Measurements from ENCODE around the gene SSC4D. TPM values are rescaled to one million over a fixed set of nuclear protein-coding genes. Genes with fewer than 3 reads are reported as not detected.

The SSC4D gene
- total and polyA plus RNA-seq, 2 experiments from 2014 or later = 4.9 to 11.4 TPM

- DNase-seq (ENCODE audit: low spot score) = no peak
- peaks cover 8% of the 10 kb centered on the region; the same call in 1 of the 2 replicates for H3K4me1 ChIP-seq (ENCODE audit: insufficient read depth)
- no peaks in the 10 kb centered on the region for H3K27me3 ChIP-seq (ENCODE audit: insufficient read depth)
- H3K4me3 ChIP-seq = no peak overlapping the region
- peaks cover 96% of the 10 kb centered on the region for H3K36me3 Mint-ChIP-seq (ENCODE audit: low read depth)
- peaks cover 91% of the 10 kb centered on the region for H4K20me1 ChIP-seq (replicated peaks; ENCODE audit: insufficient read depth)
- TF ChIP-seq EZH2 (IDR thresholded peaks at IDR 0.05; ENCODE audit: low read depth, unreplicated experiment) (no peak), ZNF114 (CRISPR knock-in tag; IDR thresholded peaks at IDR 0.05) (no peak), REST (IDR thresholded peaks at IDR 0.05; ENCODE audit: unreplicated experiment) (no peak), ZNF462 (CRISPR knock-in tag; IDR thresholded peaks at IDR 0.05) (no peak), NANOG (IDR thresholded peaks at IDR 0.05; ENCODE audit: borderline replicate concordance) (no peak), ZNF331 (CRISPR knock-in tag; IDR thresholded peaks at IDR 0.05; ENCODE audit: low read depth) (no peak), CTCF (conservative IDR thresholded peaks at IDR 0.05; ENCODE audit: low read depth in 2 of 2) (no peak), JUNB (IDR thresholded peaks at IDR 0.05; ENCODE audit: unreplicated experiment) (no peak), POLR2AphosphoS5 (IDR thresholded peaks at IDR 0.05; ENCODE audit: low read depth) (no peak; the same call in 1 of the 2 replicates), CREB1 (CRISPR knock-in tag; IDR thresholded peaks at IDR 0.05; ENCODE audit: low read depth) (no peak), EZH2phosphoT487 (IDR thresholded peaks at IDR 0.05; ENCODE audit: unreplicated experiment) (no peak), ETS1 (IDR thresholded peaks at IDR 0.05) (no peak), STAT1 (IDR thresholded peaks at IDR 0.05; ENCODE audit: unreplicated experiment) (no peak)
- H3K27me3 Mint-ChIP-seq (ENCODE audit: insufficient read depth, low read depth, poor library complexity) = peaks cover 17% of the 10 kb centered on the region
- peaks cover 100% of the 10 kb centered on the region for H3K79me2 ChIP-seq (replicated peaks; ENCODE audit: insufficient read depth)
- H3F3A ChIP-seq (replicated peaks; ENCODE audit: low read depth) = peaks cover 42% of the 10 kb centered on the region
- H2AFZ ChIP-seq = no peak overlapping the region
- peaks cover 40% of the 10 kb centered on the region for H3K4me1 Mint-ChIP-seq
- no peak overlapping the region for H3K27ac ChIP-seq (ENCODE audit: low read depth)
- no peak for ATAC-seq
- H3K4me2 ChIP-seq = no peak overlapping the region
- no peak overlapping the region for H3K4me3 Mint-ChIP-seq
- H3K9me3 Mint-ChIP-seq = peaks cover 6% of the 10 kb centered on the region; the same call in 1 of the 3 replicates
- no peak overlapping the region for H3K27ac Mint-ChIP-seq
- H3K36me3 ChIP-seq (ENCODE audit: insufficient read depth) = peaks cover 51% of the 10 kb centered on the region
- H3K9me2 ChIP-seq (ENCODE audit: insufficient read depth) = no peaks in the 10 kb centered on the region
These were observed 60.1 kb downstream of the SSC4D start for GRCh38 chr7:76349313-76349885.
